Fibroblast of lung (primary cell): Measurements from ENCODE around the gene SMIM26. TPM values are rescaled to one million over a fixed set of nuclear protein-coding genes. Genes with fewer than 3 reads are reported as not detected.
"Not testable (repeated sequence)": the region's sequence is repeated elsewhere in the genome, so short reads cannot be mapped to it uniquely, and the experiment has no call there.

Experiments used
- DNase-seq, 2 donors: peaks; one replicate each; pipeline versions ENCODE4 v3.0.0 to v3.0.0-alpha.2; 2010; ENCODE audit warnings: low read depth in 2 of 2
- H2AFZ ChIP-seq: 2 replicates; pipeline ENCODE4 v1.5.1; 2012; ENCODE audit warnings: low read length, control low read depth, inconsistent platforms
- H3K27ac ChIP-seq: 2 replicates; pipeline ENCODE4 v1.5.1; 2011; ENCODE audit warnings: low read length, control low read depth; ENCODE audit not compliant: insufficient read depth
- H3K27me3 ChIP-seq: 2 replicates; pipeline ENCODE4 v1.5.1; 2011; ENCODE audit warnings: mild to moderate bottlenecking, low read length; ENCODE audit not compliant: control insufficient read depth, insufficient read depth
- H3K36me3 ChIP-seq: 2 replicates; pipeline ENCODE4 v1.5.1; 2011; ENCODE audit warnings: low read length; ENCODE audit not compliant: control insufficient read depth, insufficient read depth
- H3K4me1 ChIP-seq: 2 replicates; pipeline ENCODE4 v1.5.1; 2011; ENCODE audit warnings: low read length; ENCODE audit not compliant: control insufficient read depth, insufficient read depth; ENCODE audit errors: extremely low read depth
- H3K4me2 ChIP-seq: 2 replicates; pipeline ENCODE4 v1.5.1; 2011; ENCODE audit warnings: low read length, control low read depth; ENCODE audit not compliant: insufficient read depth; ENCODE audit errors: extremely low read depth
- H3K4me3 ChIP-seq, 4 experiments: fragments of 200-600 bp in 1 of 4; sonication (generic) in 1 of 4; replicated peaks in 1 of 4; 2 replicates each; pipeline ENCODE4 v1.5.1; 2011 to 2016; ENCODE audit warnings: low read length in 4 of 4, low read depth in 3 of 4, mild to moderate bottlenecking in 3 of 4, control low read depth in 2 of 4, inconsistent platforms in 1 of 4, mixed read lengths in 1 of 4; ENCODE audit not compliant: insufficient read depth in 1 of 4; ENCODE audit errors: control extremely low read depth in 1 of 4
- H3K79me2 ChIP-seq: 2 replicates; pipeline ENCODE4 v1.5.1; 2012; ENCODE audit warnings: mild to moderate bottlenecking, low read length, inconsistent platforms; ENCODE audit not compliant: control insufficient read depth, insufficient read depth
- H3K9ac ChIP-seq: 2 replicates; pipeline ENCODE4 v1.5.1; 2011; ENCODE audit warnings: mild to moderate bottlenecking, low read length, control low read depth; ENCODE audit not compliant: insufficient read depth
- H3K9me3 ChIP-seq: 2 replicates; pipeline ENCODE4 v1.5.1; 2012; ENCODE audit warnings: low read depth, low read length; ENCODE audit not compliant: control insufficient read depth, insufficient read depth
- H4K20me1 ChIP-seq: 2 replicates; pipeline ENCODE4 v1.5.1; 2011; ENCODE audit warnings: low read length; ENCODE audit not compliant: control insufficient read depth, insufficient read depth; ENCODE audit errors: extremely low read depth
- CTCF ChIP-seq, 2 donors: IDR thresholded peaks in 1 of 2; conservative IDR thresholded peaks in 1 of 2; 1 replicate in 1 of 2; 2 replicates in 1 of 2; pipeline ENCODE4 v1.5.1; 2011 to 2012; ENCODE audit warnings: low read length in 2 of 2, control low read depth in 1 of 2, inconsistent platforms in 1 of 2, low read depth in 1 of 2, mild to moderate bottlenecking in 1 of 2
- EZH2 ChIP-seq: IDR thresholded peaks from 2 replicates; pipeline ENCODE4 v1.5.1; 2012; ENCODE audit warnings: low read length, control low read depth, mild to moderate bottlenecking; ENCODE audit errors: missing control alignments
- polyA plus RNA-seq, 2 donors: library from polyadenylated mRNA; depleted of rRNA in 1 of 2; stranded (reverse) in 1 of 2; unstranded in 1 of 2; fragments of >200 nt; gene quantifications; 2 replicates each; pipeline ENCODE4 v1.2.1, GENCODE V29; 2011 to 2012; ENCODE audit warnings: missing spikeins in 1 of 2
- total RNA-seq: library from RNA; depleted of rRNA; stranded (reverse); fragments of >200 nt; gene quantifications from 2 replicates; pipeline ENCODE4 v1.2.1, GENCODE V29; 2014

SMIM26 gene
- total and polyA plus RNA-seq, 2 donors (not counting 1 experiment from before 2014, with no cell fraction given) = 81.8 to 115 TPM

- Histone ChIP-seq H3K4me3 (no peak overlapping the region), H2AFZ (no peak overlapping the region), H4K20me1 (no peaks in the 10 kb centered on the region), H3K36me3 (peaks cover 6% of the 10 kb centered on the region), H3K27ac (peak overlapping the region; percentile 69), H3K9me3 (no peaks in the 10 kb centered on the region), H3K9ac (no peak overlapping the region), H3K79me2 (no peaks in the 10 kb centered on the region), H3K4me1 (peaks cover 10% of the 10 kb centered on the region), H3K4me2 (peak overlapping the region; percentile 21), H3K27me3 (no peaks in the 10 kb centered on the region)
- DNase-seq = peak; percentile 65 to 70
- TF ChIP-seq CTCF (conservative IDR thresholded peaks at IDR 0.05 in 1 of 2, IDR thresholded peaks at IDR 0.05 in 1 of 2; ENCODE audit: low read depth in 1 of 2, low read length in 2 of 2) (no peak), EZH2 (no peak)
Observed at GRCh38 chr20:18524646-18525045, 42.6 kb upstream of the SMIM26 start.

GRCh38 chr20:18526761-18527160 is 40.5 kb upstream of the SMIM26 start:
- H3K9me3 ChIP-seq = not testable (repeated sequence)

GRCh38 chr20:18527339-18527738 is 39.9 kb upstream of the SMIM26 start:
- Histone ChIP-seq H3K27ac (peak overlapping the region; percentile 34), H3K9ac (no peak overlapping the region), H3K4me1 (peaks cover 10% of the 10 kb centered on the region), H3K9me3 (no peaks in the 10 kb centered on the region), H4K20me1 (no peaks in the 10 kb centered on the region), H2AFZ (no peak overlapping the region), H3K27me3 (no peaks in the 10 kb centered on the region), H3K36me3 (peaks cover 8% of the 10 kb centered on the region), H3K4me2 (no peak overlapping the region), H3K79me2 (no peaks in the 10 kb centered on the region), H3K4me3 (no peak overlapping the region)
- DNase-seq = no peak
- TF ChIP-seq CTCF (conservative IDR thresholded peaks at IDR 0.05 in 1 of 2, IDR thresholded peaks at IDR 0.05 in 1 of 2; ENCODE audit: low read depth in 1 of 2, low read length in 2 of 2) = no peak
- TF ChIP-seq EZH2 = no peak

More at GRCh38 chr20:18526761-18527160, 40.5 kb upstream of the SMIM26 start:
- not testable (repeated sequence) for H3K4me2 ChIP-seq, H2AFZ ChIP-seq, H4K20me1 ChIP-seq, H3K36me3 ChIP-seq, H3K4me1 ChIP-seq, H3K27me3 ChIP-seq, H3K9ac ChIP-seq, H3K27ac ChIP-seq, H3K79me2 ChIP-seq, H3K4me3 ChIP-seq
- DNase-seq = peak in 1 of 2 donors; percentile 17
